Measurements from ENCODE around the gene TMEM147.

Gene TMEM147

DNA sequence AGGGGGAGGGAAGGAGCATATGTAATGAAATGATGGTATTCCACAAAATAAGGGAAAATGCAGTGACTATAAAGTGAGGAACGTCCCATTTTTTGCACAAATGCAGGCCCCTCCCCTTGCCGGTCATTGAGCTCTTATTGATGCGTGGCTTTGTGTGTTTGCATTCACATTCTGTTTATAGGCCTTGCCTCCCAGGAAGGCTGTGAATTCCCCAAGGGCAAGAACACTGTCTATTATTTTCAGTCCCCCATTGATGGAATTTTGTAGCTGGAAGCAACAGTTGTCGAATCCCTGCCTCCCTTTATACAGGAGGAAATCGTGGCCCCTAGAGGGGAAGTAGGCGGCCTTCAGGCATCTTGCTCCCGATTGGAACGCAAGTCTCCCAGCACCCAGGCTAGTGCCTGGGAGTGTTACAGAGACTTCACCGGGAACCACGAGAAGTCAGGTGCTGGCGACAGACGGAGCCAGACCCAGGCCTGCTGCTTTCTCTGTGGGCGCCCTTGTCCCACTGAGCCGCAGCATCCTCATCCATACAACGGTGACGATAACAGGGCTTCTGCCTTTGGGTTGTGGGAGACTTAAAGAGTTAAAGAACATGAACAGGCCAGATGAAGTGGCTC lies 24.2 kb upstream of the TMEM147 start:
- H3K79me2 ChIP-seq (ENCODE audit: insufficient read depth, low read length), result no peaks in the 10 kb centered on the region
- H3K9ac ChIP-seq (ENCODE audit: low read length), result no peak overlapping the region
- no peaks in the 10 kb centered on the region for H4K20me1 ChIP-seq (ENCODE audit: low read depth, low read length)
- no peaks in the 10 kb centered on the region for H3K27me3 ChIP-seq (ENCODE audit: low read length)
- H3K9me3 ChIP-seq (ENCODE audit: insufficient read depth, low read length), result no peaks in the 10 kb centered on the region
- no peaks in the 10 kb centered on the region for H3K36me3 ChIP-seq (ENCODE audit: low read length)
- TF ChIP-seq, protein P1, sequence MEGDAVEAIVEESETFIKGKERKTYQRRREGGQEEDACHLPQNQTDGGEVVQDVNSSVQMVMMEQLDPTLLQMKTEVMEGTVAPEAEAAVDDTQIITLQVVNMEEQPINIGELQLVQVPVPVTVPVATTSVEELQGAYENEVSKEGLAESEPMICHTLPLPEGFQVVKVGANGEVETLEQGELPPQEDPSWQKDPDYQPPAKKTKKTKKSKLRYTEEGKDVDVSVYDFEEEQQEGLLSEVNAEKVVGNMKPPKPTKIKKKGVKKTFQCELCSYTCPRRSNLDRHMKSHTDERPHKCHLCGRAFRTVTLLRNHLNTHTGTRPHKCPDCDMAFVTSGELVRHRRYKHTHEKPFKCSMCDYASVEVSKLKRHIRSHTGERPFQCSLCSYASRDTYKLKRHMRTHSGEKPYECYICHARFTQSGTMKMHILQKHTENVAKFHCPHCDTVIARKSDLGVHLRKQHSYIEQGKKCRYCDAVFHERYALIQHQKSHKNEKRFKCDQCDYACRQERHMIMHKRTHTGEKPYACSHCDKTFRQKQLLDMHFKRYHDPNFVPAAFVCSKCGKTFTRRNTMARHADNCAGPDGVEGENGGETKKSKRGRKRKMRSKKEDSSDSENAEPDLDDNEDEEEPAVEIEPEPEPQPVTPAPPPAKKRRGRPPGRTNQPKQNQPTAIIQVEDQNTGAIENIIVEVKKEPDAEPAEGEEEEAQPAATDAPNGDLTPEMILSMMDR (IDR thresholded peaks at IDR 0.05; ENCODE audit: insufficient read depth, low read length, poor library complexity, severe bottlenecking), result no peak
- TF ChIP-seq EZH2phosphoT487 (conservative IDR thresholded peaks at IDR 0.05; ENCODE audit: low read length), result no peak
- H2AFZ ChIP-seq (ENCODE audit: low read depth, low read length, severe bottlenecking), result no peak overlapping the region
- H3K4me3 ChIP-seq (ENCODE audit: insufficient read depth, low read length, poor library complexity, severe bottlenecking), result no peak overlapping the region
- H3F3A ChIP-seq (ENCODE audit: insufficient read depth), result no peaks in the 10 kb centered on the region
- H3K27ac ChIP-seq (ENCODE audit: low read depth, low read length), result no peak overlapping the region
- no peaks in the 10 kb centered on the region for H3K9me2 ChIP-seq (replicated peaks; ENCODE audit: insufficient read depth, low read length)
- H3K4me2 ChIP-seq (ENCODE audit: low read depth, low read length, poor library complexity, severe bottlenecking), result no peak overlapping the region

DNA sequence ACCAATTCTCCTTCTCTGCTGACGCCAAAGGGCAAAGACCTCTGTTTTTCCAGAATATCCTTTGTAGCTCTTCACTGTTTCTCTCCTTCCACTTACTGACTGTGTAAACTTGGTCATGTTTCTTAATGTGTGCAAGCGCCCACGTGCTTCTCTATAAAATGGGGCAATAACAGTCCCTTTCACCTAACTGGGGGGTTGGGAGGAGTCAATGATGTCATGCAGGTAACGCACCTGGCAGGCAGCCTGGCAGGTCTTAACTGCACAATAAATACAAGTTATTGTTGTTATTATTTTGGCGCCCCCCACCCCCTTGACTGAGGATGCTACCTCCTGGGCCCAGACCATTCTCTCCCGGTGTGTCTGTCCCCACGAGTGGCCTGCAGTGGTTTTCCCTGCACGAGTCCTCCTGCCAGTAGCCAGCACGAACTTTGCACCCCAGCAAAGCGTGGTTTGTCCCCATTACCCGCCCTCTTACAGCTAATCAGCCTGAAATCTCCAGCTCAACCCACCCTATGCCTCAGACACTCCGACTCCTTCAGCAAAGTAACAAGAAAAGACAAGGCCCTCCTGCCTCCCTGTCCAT lies 22.6 kb upstream of the TMEM147 start:
- H4K20me1 ChIP-seq (ENCODE audit: low read depth, low read length), result no peaks in the 10 kb centered on the region
- H3K9me2 ChIP-seq (replicated peaks; ENCODE audit: insufficient read depth, low read length), result no peaks in the 10 kb centered on the region
- no peaks in the 10 kb centered on the region for H3K27me3 ChIP-seq (ENCODE audit: low read length)

DNA sequence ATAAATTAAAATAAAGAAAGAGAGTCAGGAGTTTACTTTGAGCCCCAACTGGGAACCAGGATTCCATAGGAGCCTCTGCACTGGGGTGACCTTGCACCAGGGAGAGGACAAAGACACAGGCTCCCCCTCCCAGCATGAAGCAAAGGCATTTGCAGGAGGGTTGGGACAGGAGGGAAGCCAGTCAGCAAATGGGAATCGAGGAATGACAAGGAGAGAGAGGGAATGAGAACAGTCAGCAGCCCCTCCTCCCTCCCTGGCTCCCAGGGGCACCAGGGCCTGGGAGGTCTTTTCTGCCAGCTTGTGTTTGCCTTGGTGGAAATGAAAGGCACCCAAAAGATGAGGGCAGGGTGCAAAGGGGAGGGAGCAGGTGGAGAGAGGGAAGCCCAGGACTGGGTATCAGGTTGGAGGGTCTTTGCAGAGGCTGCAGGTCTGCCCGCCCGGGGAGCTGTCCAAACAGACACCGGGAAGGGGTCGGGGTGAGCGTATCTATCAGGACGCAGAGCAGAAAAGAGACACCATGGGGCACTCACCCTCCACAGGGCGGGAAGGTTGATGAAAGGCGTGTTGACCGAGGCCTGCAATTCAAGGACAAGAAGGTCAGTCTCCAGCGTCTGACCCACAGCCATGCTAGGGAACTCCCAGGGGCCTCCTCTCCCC lies 21.1 kb upstream of the TMEM147 start:
- TF ChIP-seq, protein P1 (IDR thresholded peaks at IDR 0.05; ENCODE audit: insufficient read depth, low read length, poor library complexity, severe bottlenecking), result no peak
- no peak for TF ChIP-seq EZH2phosphoT487 (conservative IDR thresholded peaks at IDR 0.05; ENCODE audit: low read length)
- H3F3A ChIP-seq (ENCODE audit: insufficient read depth), result no peaks in the 10 kb centered on the region
- H3K9me3 ChIP-seq (ENCODE audit: insufficient read depth, low read length), result no peaks in the 10 kb centered on the region
- H3K27ac ChIP-seq (ENCODE audit: low read depth, low read length), result no peak overlapping the region
- H3K79me2 ChIP-seq (ENCODE audit: insufficient read depth, low read length), result no peaks in the 10 kb centered on the region
- H4K20me1 ChIP-seq (ENCODE audit: low read depth, low read length), result no peaks in the 10 kb centered on the region
- H3K4me2 ChIP-seq (ENCODE audit: low read depth, low read length, poor library complexity, severe bottlenecking), result no peak overlapping the region
- no peak overlapping the region for H3K4me3 ChIP-seq (ENCODE audit: insufficient read depth, low read length, poor library complexity, severe bottlenecking)
- H2AFZ ChIP-seq (ENCODE audit: low read depth, low read length, severe bottlenecking), result no peak overlapping the region
- H3K9me2 ChIP-seq (replicated peaks; ENCODE audit: insufficient read depth, low read length), result no peaks in the 10 kb centered on the region
- no peaks in the 10 kb centered on the region for H3K36me3 ChIP-seq (ENCODE audit: low read length)
- no peaks in the 10 kb centered on the region for H3K27me3 ChIP-seq (ENCODE audit: low read length)
- H3K9ac ChIP-seq (ENCODE audit: low read length), result no peak overlapping the region

More for the DNA sequence above, 22.6 kb upstream of the TMEM147 start:
- no peak overlapping the region for H3K4me3 ChIP-seq (ENCODE audit: insufficient read depth, low read length, poor library complexity, severe bottlenecking)
- H3F3A ChIP-seq (ENCODE audit: insufficient read depth), result no peaks in the 10 kb centered on the region
- H2AFZ ChIP-seq (ENCODE audit: low read depth, low read length, severe bottlenecking), result no peak overlapping the region
- no peak overlapping the region for H3K9ac ChIP-seq (ENCODE audit: low read length)
- no peaks in the 10 kb centered on the region for H3K9me3 ChIP-seq (ENCODE audit: insufficient read depth, low read length)
- no peak for TF ChIP-seq EZH2phosphoT487 (conservative IDR thresholded peaks at IDR 0.05; ENCODE audit: low read length)
- TF ChIP-seq, protein P1 (IDR thresholded peaks at IDR 0.05; ENCODE audit: insufficient read depth, low read length, poor library complexity, severe bottlenecking), result no peak
- no peak overlapping the region for H3K27ac ChIP-seq (ENCODE audit: low read depth, low read length)
- no peaks in the 10 kb centered on the region for H3K79me2 ChIP-seq (ENCODE audit: insufficient read depth, low read length)
- no peak overlapping the region for H3K4me2 ChIP-seq (ENCODE audit: low read depth, low read length, poor library complexity, severe bottlenecking)
- H3K36me3 ChIP-seq (ENCODE audit: low read length), result no peaks in the 10 kb centered on the region
